HG03066 (cell line): ENCODE measurements around the gene STOX1.
A peak's percentile ranks its signal among the peaks of the same experiment; 100 is the strongest.
"Not testable (repeated sequence)": the region's sequence is repeated elsewhere in the genome, so short reads cannot be mapped to it uniquely, and the experiment has no call there.

Experiments used
- ATAC-seq: cut with Tn5 transposase; IDR thresholded peaks from one replicate; pipeline ENCODE4 v1.9.1; 2021; ENCODE audit warnings: low read depth; ENCODE audit not compliant: unreplicated experiment

The STOX1 gene

GRCh38 chr10:68826764-68827591, at the start of gene STOX1:
STOX1 (plus strand) TSS chr10:68827531; CDS start chr10:68827624, 93 bp downstream.
- ATAC-seq, result peak; percentile 77

GRCh38 chr10:68781613-68782574, 45.4 kb upstream of the STOX1 start:
- ATAC-seq, result no peak

- ATAC-seq, result no peak
Measured at GRCh38 chr10:68784476-68784875, 42.9 kb upstream of the STOX1 start.

GRCh38 chr10:68787813-68788212, 39.5 kb upstream of the STOX1 start:
- no peak for ATAC-seq

GRCh38 chr10:68790476-68790875, 36.9 kb upstream of the STOX1 start:
- ATAC-seq, result no peak

GRCh38 chr10:68792115-68792514, 35.2 kb upstream of the STOX1 start:
- no peak for ATAC-seq

- no peak for ATAC-seq
Measured at GRCh38 chr10:68795886-68796532, 31.3 kb upstream of the STOX1 start.

- no peak for ATAC-seq
Measured at GRCh38 chr10:68796605-68797004, 30.7 kb upstream of the STOX1 start.

GRCh38 chr10:68800211-68800610, 27.1 kb upstream of the STOX1 start:
- no peak for ATAC-seq

GRCh38 chr10:68804692-68805091, 22.6 kb upstream of the STOX1 start:
- ATAC-seq, result no peak

- not testable (repeated sequence) for ATAC-seq
Measured at GRCh38 chr10:68810830-68811229, 16.5 kb upstream of the STOX1 start.

GRCh38 chr10:68811314-68812009, 15.9 kb upstream of the STOX1 start:
- ATAC-seq, result no peak

GRCh38 chr10:68812420-68812819, 14.9 kb upstream of the STOX1 start:
- ATAC-seq, result no peak

- ATAC-seq, result no peak
Measured at GRCh38 chr10:68813559-68813958, 13.8 kb upstream of the STOX1 start.

GRCh38 chr10:68816796-68817412, 10.4 kb upstream of the STOX1 start:
- ATAC-seq, result no peak

GRCh38 chr10:68820359-68820758, 7.0 kb upstream of the STOX1 start:
- ATAC-seq, result not testable (repeated sequence)

GRCh38 chr10:68822626-68823025, 4.7 kb upstream of the STOX1 start:
- not testable (repeated sequence) for ATAC-seq

- peak; percentile 38 for ATAC-seq
Measured at GRCh38 chr10:68827592-68827959, 245 bp downstream of the STOX1 start.

GRCh38 chr10:68828083-68828601, 811 bp downstream of the STOX1 start:
- peak; percentile 31 for ATAC-seq

- no peak for ATAC-seq
Measured at GRCh38 chr10:68828833-68829232, 1.5 kb downstream of the STOX1 start.
